Measurements from ENCODE around the gene PDCD10. TPM values are rescaled to one million over a fixed set of nuclear protein-coding genes. Genes with fewer than 3 reads are reported as not detected.

PDCD10 gene
- total and polyA plus RNA-seq, 2 experiments from 2014 or later: 58.2 to 89.6 TPM

DNA sequence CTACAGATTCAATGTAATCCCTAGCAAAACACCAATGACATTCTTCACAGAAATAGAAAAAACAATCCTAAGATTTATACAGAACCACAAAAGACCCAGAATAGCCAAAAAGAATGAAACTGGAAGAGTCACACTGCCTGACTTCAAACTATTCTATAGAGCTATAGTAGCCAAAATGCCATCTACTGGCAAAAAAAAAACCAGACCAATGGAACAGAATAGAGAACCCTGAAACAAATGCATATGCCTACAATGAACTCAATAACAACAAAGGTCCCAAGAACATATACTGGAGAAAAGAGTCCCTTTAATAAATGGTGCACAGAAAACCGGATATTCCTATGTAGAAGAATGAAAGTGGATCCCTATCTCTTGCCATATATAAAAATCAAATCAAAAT is 19.8 kb downstream of the PDCD10 start:
- Histone ChIP-seq H2AFZ (no peak overlapping the region), H3K27ac (no peak overlapping the region), H3K4me3 (no peak overlapping the region), H3K27me3 (no peaks in the 10 kb centered on the region), H3K79me2 (peaks cover 78% of the 10 kb centered on the region), H3K9me3 (ENCODE audit: low read depth) (no peaks in the 10 kb centered on the region), H3K4me1 (ENCODE audit: insufficient read depth) (no peaks in the 10 kb centered on the region), H3K4me2 (no peak overlapping the region), H3K9me2 (replicated peaks; ENCODE audit: insufficient read depth) (no peaks in the 10 kb centered on the region), H3K36me3 (replicated peaks; ENCODE audit: insufficient read depth, low read depth) (no peaks in the 10 kb centered on the region), H4K20me1 (ENCODE audit: insufficient read depth, poor library complexity, severe bottlenecking) (peaks cover 2% of the 10 kb centered on the region)
- 93% methylated on average over 1 of the region's 1 CpG for WGBS (ENCODE audit: low lambda C conversion rate, missing lambda C conversion rate)
- no peak for DNase-seq (ENCODE audit: low spot score)
- TF ChIP-seq EZH2 (IDR thresholded peaks at IDR 0.05; ENCODE audit: borderline replicate concordance) (no peak), EZH2phosphoT487 (IDR thresholded peaks at IDR 0.05; ENCODE audit: low read depth, severe bottlenecking, unreplicated experiment) (no peak)
- TF ChIP-seq, protein P1, sequence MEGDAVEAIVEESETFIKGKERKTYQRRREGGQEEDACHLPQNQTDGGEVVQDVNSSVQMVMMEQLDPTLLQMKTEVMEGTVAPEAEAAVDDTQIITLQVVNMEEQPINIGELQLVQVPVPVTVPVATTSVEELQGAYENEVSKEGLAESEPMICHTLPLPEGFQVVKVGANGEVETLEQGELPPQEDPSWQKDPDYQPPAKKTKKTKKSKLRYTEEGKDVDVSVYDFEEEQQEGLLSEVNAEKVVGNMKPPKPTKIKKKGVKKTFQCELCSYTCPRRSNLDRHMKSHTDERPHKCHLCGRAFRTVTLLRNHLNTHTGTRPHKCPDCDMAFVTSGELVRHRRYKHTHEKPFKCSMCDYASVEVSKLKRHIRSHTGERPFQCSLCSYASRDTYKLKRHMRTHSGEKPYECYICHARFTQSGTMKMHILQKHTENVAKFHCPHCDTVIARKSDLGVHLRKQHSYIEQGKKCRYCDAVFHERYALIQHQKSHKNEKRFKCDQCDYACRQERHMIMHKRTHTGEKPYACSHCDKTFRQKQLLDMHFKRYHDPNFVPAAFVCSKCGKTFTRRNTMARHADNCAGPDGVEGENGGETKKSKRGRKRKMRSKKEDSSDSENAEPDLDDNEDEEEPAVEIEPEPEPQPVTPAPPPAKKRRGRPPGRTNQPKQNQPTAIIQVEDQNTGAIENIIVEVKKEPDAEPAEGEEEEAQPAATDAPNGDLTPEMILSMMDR (IDR thresholded peaks at IDR 0.05; ENCODE audit: poor library complexity): no peak

DNA sequence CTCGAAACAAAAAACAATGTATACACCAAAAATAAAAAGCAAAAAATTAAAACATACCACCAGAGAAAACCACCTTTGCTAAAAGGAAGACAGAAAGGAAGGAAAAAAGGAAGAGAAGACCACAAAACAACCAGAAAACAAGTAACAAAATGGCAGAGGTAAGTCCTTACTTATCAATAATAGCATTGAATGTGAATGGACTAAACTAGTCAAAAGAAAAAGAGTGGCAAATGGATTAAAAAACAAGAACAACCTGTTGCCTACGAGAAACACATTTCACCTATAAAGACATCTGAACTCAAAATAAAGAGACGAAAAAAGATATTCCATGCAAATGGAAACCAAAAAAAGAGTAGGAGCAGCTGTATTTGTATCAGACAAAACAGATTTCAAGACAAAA is 22.2 kb downstream of the PDCD10 start:
- H3K79me2 ChIP-seq: peaks cover 76% of the 10 kb centered on the region
- no peaks in the 10 kb centered on the region for H3K9me3 ChIP-seq (ENCODE audit: low read depth)

DNA sequence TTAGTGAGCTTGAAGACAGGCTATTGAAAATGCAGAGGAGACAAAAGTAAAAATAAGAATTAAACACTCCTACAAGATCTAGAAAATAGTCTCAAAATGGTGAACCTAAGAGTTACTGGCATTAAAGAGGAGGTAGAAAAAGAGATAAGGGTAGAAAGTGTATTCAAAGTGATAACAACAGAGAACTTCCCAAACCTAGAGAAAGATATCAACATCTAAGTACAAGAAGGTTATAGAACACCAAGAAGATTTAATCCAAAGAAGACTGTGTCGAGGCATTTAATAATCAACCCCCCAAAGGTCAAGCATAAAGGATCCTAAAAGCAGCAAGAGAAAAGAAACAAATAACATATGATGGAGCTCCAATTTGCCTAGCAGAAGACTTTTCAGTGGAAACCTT is 23.3 kb downstream of the PDCD10 start:
- H3K4me2 ChIP-seq: no peak overlapping the region
- no peak for TF ChIP-seq EZH2 (IDR thresholded peaks at IDR 0.05; ENCODE audit: borderline replicate concordance)
- TF ChIP-seq, protein P1 (IDR thresholded peaks at IDR 0.05; ENCODE audit: poor library complexity): no peak
- TF ChIP-seq EZH2phosphoT487 (IDR thresholded peaks at IDR 0.05; ENCODE audit: low read depth, severe bottlenecking, unreplicated experiment): no peak
- WGBS (ENCODE audit: low lambda C conversion rate, missing lambda C conversion rate): 96% methylated on average over 1 of the region's 1 CpG

More for the DNA sequence above, 22.2 kb downstream of the PDCD10 start:
- 98% methylated on average over 3 of the region's 3 CpGs for WGBS (ENCODE audit: low lambda C conversion rate, missing lambda C conversion rate)
- H2AFZ ChIP-seq: no peak overlapping the region
- no peak for DNase-seq (ENCODE audit: low spot score)
- H3K27ac ChIP-seq: no peak overlapping the region
- TF ChIP-seq EZH2phosphoT487 (IDR thresholded peaks at IDR 0.05; ENCODE audit: low read depth, severe bottlenecking, unreplicated experiment) (no peak), EZH2 (IDR thresholded peaks at IDR 0.05; ENCODE audit: borderline replicate concordance) (no peak)
- TF ChIP-seq, protein P1 (IDR thresholded peaks at IDR 0.05; ENCODE audit: poor library complexity): no peak
- no peaks in the 10 kb centered on the region for H3K27me3 ChIP-seq
- H3K4me1 ChIP-seq (ENCODE audit: insufficient read depth): no peaks in the 10 kb centered on the region
- H4K20me1 ChIP-seq (ENCODE audit: insufficient read depth, poor library complexity, severe bottlenecking): peaks cover 2% of the 10 kb centered on the region
- H3K36me3 ChIP-seq (replicated peaks; ENCODE audit: insufficient read depth, low read depth): no peaks in the 10 kb centered on the region
- no peak overlapping the region for H3K4me3 ChIP-seq
- no peaks in the 10 kb centered on the region for H3K9me2 ChIP-seq (replicated peaks; ENCODE audit: insufficient read depth)
- no peak overlapping the region for H3K4me2 ChIP-seq

DNA sequence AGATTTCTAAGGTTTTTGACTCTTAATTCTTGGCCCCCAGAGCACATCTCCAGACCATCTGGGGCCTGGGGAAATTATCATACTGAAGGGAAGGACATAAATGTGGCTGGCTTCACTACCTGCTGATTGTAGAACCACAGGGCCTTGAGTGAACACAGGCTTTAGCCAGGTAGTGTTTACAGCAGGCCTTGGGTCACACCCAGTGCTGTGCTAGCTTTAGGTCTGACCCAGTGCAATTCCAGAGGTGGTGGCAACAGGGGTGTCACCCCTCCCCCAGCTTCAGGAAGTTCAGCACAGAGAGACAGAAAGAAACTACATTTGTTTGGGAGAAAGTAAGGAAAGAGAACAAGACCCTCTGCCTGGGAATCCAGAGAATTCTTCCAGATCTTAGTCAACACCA is 24.1 kb downstream of the PDCD10 start:
- H3K9me2 ChIP-seq (replicated peaks; ENCODE audit: insufficient read depth): no peaks in the 10 kb centered on the region
- no peak overlapping the region for H3K4me3 ChIP-seq
- no peaks in the 10 kb centered on the region for H3K4me1 ChIP-seq (ENCODE audit: insufficient read depth)
- no peak overlapping the region for H3K4me2 ChIP-seq
- no peaks in the 10 kb centered on the region for H3K9me3 ChIP-seq (ENCODE audit: low read depth)
- H2AFZ ChIP-seq: no peak overlapping the region
- no peak for TF ChIP-seq EZH2phosphoT487 (IDR thresholded peaks at IDR 0.05; ENCODE audit: low read depth, severe bottlenecking, unreplicated experiment)
- no peak for TF ChIP-seq EZH2 (IDR thresholded peaks at IDR 0.05; ENCODE audit: borderline replicate concordance)
- TF ChIP-seq, protein P1 (IDR thresholded peaks at IDR 0.05; ENCODE audit: poor library complexity): no peak
- H4K20me1 ChIP-seq (ENCODE audit: insufficient read depth, poor library complexity, severe bottlenecking): peaks cover 4% of the 10 kb centered on the region
- no peaks in the 10 kb centered on the region for H3K36me3 ChIP-seq (replicated peaks; ENCODE audit: insufficient read depth, low read depth)
- no peaks in the 10 kb centered on the region for H3K27me3 ChIP-seq
- no peak overlapping the region for H3K27ac ChIP-seq
- no peak for DNase-seq (ENCODE audit: low spot score)
- H3K79me2 ChIP-seq: peaks cover 80% of the 10 kb centered on the region

More for the DNA sequence above, 23.3 kb downstream of the PDCD10 start:
- no peak overlapping the region for H3K4me3 ChIP-seq
- DNase-seq (ENCODE audit: low spot score): no peak
- peaks cover 2% of the 10 kb centered on the region for H4K20me1 ChIP-seq (ENCODE audit: insufficient read depth, poor library complexity, severe bottlenecking)
- H3K9me2 ChIP-seq (replicated peaks; ENCODE audit: insufficient read depth): no peaks in the 10 kb centered on the region
- H3K4me1 ChIP-seq (ENCODE audit: insufficient read depth): no peaks in the 10 kb centered on the region
- no peak overlapping the region for H2AFZ ChIP-seq
- H3K36me3 ChIP-seq (replicated peaks; ENCODE audit: insufficient read depth, low read depth): no peaks in the 10 kb centered on the region
- H3K79me2 ChIP-seq: peaks cover 83% of the 10 kb centered on the region
- H3K27ac ChIP-seq: no peak overlapping the region
- no peaks in the 10 kb centered on the region for H3K9me3 ChIP-seq (ENCODE audit: low read depth)
- no peaks in the 10 kb centered on the region for H3K27me3 ChIP-seq
